Ecto neural progenitor cell (in vitro differentiated cells): ENCODE results near the gene ERCC6L.
"Not testable (repeated sequence)": the region's sequence is repeated elsewhere in the genome, so short reads cannot be mapped to it uniquely, and the experiment has no call there.

Source experiments
- DNase-seq: peaks from one replicate; pipeline ENCODE4 v3.0.0-alpha.2; 2018; ENCODE audit warnings: low spot score

The ERCC6L gene

DNA sequence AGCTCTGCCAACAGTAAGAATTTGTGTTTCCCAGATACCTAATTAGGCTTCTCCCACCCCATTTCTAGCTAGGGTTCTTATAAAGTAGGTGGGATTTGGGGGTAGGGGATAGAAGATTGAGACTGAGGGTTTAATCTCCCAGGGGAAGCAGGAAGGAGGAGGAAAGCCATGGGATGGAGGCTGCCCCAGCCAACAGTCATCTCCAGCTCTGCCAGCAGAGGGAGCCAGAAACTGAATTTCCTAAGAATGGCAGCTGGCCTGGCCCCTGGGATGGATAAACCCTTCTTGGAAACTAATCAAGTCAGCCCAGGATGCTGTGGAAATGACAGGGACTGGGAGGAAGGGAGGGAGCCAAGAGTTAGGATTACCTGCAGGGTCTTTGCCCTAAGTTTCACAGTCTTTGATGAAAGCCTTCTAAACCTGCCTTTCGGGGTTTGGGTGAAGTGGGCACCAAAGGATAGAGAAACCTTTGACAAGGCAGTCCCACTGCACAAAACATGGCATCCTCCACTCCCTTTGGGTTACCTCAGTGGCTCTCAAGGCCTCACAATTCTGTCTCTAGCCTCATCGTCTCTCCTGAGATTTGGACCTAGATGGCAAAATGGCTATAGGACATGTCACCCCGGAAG, 6.7 kb upstream of the ERCC6L start:
- peak; percentile 67 for DNase-seq

DNA sequence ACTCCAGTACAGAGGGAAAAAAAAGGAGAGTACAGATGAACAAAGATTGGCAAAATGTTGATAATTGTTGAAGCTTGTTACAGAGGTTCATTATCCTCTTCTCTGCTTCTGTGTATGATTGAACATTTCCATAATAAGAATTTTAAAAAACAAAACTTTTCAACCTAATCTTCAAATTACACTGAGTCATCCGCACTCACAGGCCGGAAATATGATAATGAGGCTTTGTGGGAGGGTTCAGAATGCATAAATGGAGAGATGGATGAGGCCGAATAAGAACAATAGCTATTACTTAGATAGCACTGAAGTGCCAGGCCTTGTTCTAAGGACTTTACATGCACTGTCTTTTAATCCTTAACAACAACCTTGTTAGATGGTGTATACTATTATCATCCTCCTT, 4.6 kb upstream of the ERCC6L start:
- DNase-seq: no peak

DNA sequence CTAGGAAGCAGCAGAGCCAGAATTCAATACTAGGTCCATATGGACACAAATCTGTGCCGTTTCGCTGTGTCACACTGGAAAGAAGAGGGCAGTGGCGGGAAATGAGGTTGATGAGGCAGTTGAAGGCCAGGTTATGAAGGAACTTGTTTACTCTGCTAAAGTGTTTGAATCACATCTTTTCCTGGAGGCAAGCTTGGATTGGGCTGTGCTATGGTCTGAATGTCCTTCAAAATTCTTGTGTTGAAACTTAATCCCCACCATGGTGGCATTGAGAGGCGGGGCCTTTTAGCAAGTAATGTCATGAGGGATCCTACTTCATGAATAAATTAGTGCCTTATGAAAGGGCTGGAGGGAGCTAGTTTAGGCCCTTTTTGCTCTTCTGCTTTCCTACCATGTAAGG, 2.1 kb upstream of the ERCC6L start:
- no peak for DNase-seq

DNA sequence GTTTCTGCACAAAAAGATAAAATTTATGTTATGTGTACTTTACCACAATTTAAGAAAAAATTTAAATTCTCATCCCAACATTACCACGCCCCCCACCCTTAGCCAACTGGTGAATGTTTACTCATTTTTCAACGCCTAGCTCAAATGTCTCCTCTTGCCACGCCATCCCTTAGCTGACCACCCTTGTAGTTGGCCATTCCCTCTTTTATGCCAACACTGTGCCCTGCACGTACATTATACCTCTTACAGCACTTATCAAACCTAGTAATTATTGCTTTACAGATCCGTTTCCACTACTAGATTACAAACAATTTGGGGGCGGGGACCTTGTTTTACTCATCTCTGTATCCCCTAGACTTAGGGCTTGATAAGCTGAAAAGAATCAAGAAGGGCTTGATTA, 644 bp downstream of the ERCC6L start:
- no peak for DNase-seq

DNA sequence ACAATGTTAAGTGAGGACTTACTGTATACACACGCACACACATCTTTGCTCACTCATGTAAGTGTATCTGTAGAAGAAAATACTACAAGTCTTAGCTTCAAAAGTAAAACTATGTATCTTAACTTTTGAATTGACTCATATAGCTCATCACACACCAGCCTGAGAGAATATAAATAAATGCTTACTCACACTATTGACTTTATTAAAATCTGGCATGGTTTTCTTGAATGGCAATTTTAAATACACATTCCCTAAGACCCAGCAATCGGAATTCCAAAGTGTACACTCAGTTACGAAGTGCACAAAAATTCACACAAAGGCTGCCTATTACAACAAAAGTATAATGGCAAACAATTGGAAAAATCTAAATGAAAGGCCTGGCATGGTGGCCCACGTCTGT, 2.0 kb downstream of the ERCC6L start:
- no peak for DNase-seq

DNA sequence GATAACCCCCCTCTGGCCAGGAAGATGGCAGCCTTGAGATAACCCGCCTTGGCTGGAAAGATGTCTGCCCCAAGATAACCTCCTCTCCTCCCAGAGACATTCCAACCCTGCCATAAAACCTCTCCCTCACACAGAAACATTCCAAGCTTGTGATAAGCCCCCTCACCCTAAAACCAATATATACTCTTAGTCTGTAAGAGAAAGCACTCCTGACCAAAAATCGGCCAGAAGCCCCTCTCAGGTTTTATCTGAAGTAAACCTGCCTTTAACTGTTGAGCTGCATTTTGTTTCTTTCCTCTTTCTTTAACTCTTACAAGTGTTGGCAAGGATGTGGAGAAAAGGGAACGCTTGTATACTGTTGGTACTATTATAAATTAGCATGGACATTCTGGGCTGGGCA, 8.5 kb downstream of the ERCC6L start:
- no peak for DNase-seq

DNA sequence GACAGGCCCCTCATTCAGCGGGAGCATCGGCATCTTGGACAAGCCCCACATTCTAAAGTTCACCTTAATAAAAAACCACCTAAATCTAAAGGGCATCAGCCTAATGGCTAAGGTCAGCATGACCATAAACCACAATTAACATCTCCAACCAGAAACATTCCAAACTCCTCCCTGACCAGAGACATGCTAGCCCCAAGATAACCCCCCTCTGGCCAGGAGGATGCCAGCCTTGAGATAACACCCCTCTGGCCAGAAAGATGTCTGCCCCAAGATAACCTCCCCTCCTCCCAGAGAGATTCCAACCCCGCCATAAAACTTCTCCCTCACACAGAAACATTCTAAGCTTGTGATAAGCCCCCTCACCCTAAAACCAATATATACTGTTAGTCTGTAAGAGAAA, 18.5 kb downstream of the ERCC6L start:
- not testable (repeated sequence) for DNase-seq

DNA sequence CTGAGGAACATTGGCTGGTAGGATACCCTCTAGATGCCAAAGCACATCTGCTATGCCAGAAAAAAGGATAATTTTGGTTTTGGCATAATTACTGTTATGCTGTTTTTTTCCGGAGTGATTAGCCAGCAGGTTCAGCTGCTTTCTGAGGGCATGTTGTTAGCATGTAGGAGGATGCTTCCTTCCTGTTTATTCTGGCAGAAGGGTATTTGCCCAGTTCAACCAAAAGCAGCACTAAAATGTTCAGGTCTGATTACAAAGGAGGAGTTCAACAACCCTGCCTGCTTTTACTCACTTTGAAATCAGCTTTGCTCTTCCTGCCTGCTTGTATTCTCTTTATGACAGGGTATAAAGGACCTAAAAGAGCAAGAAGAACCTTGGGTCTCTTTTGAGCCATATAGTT, 21.9 kb downstream of the ERCC6L start:
- no peak for DNase-seq

DNA sequence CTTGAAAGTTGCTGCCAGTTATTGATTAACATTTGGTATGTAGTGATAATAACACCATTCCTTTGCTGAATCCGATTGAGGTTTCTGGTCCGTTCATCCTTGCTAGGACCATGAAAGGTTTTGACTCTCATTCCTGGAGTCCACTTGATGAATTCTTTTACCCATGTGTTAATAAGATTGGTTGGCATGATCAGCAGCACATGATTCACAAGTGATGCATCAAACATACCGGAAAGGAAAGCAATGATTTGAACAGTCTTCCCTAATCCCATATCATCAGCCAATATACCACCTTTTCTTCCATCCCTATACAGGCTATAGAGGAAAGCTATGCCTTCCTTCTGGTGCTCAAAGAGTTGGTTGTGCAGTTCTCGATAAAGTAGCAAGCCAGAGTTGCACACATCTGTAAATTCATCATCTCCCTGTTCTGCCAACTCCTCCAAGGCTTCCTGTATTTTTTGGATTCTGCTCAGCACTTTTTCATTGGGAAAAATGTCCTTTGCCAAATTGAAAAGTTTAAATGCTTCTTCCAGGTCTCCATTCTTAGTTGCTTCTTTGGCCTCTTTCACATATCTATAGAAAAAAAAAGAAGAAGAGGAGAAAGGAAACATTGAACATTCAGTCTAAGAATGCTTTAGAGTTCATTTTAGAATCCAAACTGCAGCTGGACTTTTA, 30.6 kb downstream of the ERCC6L start:
- no peak for DNase-seq

DNA sequence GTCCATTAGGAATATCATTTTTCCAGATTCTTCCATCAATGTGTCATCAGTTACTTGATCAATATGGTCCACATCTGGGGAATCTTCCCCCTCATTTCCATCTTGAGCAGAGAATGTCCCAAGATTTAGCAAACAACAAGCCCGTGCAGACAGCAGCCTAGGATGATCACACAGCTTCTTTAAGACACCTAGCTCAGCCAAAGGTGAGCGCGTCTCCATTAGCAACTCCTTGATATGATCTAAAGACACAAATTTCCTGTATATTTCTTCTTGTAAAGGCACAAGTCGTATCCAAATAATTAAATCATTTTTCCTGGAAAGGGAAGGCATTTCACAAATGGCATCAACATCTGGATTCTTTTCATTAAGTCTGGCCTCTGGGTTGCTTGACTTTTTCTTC, 31.5 kb downstream of the ERCC6L start:
- DNase-seq: no peak

DNA sequence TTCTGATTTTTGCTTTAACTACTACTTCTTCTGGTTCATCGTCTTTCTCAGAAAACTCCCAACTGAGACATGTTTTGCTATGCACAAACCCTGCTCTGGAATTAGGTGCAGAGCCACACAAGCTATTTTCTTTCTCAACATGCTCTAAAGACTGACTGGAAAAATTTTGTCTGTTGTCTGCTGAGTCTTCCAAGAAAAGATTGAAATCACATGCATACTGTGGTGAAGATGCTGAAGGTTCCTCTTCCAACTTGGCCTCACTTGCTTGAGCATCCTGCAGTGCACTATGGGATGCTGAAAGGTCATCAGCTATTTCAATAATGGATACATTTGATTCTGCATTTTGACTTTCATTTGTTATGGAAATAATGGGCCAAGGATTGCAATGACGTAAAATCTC, 33.1 kb downstream of the ERCC6L start:
- DNase-seq: no peak

DNA sequence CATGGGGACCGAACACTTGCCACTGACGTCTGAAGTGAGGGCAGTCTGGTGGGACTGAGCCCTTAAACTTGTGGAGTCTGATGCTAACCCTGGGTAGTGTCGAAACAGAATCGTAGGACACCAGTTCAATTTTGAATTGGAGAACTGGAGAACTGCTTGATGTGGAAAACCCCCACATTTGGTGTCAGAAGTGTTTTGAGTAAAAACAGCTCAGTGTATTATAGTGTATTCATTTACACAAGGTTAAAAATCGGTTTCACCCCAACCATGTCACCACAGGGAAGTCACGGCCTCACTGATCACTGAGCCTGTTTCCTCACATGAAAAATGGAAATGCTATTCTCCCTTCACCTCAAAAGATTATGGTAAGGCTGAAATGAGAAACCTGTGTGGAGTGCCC, 35.4 kb downstream of the ERCC6L start:
- no peak for DNase-seq

DNA sequence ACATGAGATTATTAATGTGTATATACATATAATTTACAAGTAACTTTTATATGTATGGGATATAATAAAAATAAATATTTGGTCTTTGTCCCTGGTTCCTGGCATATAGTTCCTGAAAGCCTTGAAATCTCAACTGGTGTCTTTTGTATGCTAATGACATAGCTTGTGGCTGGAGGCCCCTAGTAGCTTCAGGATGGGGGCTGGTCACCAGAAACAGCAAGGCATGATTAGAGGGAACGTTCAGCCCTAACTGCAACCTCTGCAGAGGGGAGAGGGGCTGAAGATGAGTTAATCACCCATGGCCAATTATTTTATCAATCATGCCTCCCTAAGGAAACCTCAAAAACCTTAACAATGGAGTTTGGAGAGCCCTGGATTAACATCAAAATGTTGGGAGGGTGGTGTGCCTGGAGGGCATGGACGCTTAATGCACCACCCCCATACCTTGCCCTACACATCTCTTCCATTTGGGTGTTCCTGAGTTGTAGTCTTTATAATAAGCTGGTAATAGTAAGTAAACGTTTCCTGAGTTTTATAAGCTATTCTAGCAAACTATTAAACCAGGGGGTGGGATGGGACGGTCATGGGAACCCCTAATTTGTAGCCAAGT, 35.9 kb downstream of the ERCC6L start:
- no peak for DNase-seq

DNA sequence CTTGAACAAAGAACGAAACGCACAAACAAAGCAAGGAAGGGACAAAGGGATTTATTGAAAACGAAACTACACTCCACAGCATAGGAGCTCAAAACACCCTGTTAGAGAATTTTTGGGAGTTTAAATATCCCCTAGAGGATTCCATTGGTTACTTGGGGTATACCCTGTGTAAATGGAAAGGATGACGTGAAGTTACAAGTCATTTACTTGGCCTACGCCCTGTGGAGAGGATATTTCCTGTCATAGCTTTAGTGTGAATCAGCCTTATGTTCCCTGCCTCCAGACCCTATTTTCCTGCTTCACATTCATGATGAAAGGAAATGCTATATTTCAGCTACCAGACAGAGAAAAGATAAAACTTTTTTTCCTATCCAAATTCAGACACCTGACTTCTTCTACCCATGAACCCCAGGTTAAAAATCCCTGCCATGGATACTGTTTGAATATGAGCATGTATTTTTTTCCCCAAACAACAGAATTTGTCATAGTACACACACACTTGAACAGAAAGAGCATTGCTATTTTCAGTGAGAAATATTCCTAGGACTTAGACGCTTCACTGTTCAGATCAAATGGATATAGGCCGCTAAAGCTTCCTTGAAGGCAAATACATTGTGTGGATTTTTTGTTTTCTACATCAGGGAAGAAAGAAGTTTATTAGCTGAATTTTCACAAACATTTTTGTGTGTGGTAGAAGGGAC, 36.8 kb downstream of the ERCC6L start:
- DNase-seq: no peak

DNA sequence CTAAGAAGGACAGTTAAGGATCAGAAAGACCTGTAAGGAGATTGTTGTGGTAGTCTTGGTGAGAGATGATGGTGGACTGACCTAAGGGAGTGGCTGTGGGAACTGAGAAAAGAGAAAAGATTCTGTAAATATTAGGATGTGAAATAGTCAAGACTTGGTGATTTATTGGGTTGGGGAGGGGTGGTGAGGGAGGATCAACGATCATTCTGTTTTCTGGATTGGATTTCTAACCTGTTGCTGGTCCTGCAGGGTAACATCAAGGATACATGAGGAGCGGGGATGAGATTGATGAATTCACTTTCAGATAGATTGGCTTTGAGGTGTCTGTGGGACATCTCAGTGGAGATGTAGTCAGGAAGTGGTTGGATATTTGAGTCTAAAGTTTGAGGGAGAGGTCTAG, 55.9 kb downstream of the ERCC6L start:
- DNase-seq: no peak

DNA sequence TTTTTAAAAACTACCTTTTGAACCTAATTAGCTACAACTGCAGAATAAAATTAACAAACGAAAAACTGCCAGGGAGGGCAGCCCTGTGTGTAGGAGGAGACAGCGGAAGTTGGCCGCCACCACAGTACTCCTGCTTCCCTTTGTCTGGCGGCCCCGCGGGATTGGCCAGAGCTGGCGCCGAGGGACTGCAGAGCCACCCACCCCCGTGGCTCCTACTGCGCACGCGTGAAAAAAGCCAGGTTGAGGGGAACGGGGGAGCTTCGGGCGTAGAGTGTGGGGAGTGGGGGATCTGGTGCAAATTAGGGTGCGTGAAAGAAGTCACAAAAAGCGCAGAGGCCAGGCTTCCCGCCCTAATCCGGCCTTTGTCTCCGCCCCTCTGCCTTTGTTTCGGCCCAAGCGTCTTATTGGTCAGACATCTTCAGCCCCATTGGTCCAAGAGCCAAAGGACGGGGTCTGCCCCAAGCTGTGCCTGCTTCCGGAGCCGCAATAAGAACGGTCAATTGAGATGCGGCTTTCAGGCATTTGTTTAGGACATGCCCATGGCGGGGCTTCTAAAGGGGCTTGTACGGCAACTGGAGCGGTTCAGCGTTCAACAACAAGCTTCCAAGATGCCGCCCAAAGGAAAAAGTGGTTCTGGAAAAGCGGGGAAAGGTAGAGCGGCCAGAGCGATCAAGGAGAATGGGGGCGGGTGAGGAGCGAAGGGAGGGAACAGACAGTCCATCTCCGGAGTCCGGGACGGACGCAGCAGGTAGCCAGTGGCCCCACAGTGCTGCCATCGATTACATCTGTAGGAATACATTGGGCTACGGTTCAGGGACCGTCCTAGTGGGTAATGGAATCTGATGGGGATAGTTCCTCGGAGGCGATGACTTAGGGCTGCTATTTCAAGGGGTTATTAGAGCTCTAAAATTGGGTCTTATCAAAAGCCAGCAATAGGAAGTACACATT, 57.4 kb downstream of the ERCC6L start, which contains the start of gene PIN4:
PIN4 (plus strand) TSS at position 580 of the 948 bp plus-strand sequence; CDS start at position 609, 29 bp downstream.
- peak; percentile 90 for DNase-seq

DNA sequence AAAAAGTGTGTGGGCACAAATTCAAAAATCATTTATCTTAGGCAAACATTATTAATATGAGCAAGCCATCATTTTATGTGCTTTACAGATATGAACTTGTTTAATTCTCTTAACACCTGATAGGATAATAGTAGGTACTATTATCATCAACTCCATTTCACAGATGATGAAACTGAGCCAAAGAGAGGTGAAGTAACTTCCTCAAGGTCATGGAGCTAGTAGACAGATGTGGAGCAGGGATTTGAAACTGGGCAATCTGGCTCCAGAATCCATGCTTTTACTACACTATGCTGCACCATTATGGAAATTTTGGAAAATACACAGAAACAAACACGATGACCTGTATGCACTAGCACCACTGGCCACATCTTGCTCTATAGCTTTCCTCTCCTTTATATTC, 58.3 kb downstream of the ERCC6L start:
- DNase-seq: no peak

DNA sequence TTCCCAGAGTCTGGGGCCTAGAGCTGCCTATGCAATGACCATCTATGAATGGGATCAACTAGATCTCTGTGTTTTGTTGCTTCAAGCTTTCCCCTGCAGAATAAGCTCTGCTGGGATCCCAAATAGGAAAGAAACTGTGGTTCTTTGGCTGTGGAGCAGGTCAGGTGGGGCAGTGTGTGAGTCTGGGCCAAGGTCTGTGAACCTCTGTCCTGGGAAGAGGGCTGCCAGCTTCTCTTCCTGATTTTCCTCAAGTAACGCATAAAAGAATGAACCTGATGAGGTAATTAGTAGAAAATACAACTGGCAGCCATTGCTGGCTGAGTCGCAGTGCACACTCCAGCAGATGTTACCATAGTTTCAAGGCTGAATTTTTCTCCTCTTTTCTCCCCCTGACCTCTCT, 61.8 kb downstream of the ERCC6L start:
- DNase-seq: no peak

DNA sequence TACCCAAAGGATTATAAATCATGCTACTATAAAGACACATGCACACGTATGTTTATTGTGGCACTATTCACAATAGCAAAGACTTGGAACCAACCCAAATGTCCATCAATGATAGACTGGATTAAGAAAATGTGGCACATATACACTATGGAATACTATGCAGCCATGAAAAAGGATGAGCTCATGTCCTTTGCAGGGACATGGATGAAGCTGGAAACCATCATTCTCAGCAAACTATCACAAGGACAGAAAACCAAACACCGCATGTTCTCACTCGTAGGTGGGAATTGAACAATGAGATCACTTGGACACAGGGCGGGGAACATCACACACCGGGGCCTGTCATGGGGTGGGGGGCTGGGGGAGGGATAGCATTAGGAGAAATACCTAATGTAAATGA, 62.5 kb downstream of the ERCC6L start:
- DNase-seq: not testable (repeated sequence)

DNA sequence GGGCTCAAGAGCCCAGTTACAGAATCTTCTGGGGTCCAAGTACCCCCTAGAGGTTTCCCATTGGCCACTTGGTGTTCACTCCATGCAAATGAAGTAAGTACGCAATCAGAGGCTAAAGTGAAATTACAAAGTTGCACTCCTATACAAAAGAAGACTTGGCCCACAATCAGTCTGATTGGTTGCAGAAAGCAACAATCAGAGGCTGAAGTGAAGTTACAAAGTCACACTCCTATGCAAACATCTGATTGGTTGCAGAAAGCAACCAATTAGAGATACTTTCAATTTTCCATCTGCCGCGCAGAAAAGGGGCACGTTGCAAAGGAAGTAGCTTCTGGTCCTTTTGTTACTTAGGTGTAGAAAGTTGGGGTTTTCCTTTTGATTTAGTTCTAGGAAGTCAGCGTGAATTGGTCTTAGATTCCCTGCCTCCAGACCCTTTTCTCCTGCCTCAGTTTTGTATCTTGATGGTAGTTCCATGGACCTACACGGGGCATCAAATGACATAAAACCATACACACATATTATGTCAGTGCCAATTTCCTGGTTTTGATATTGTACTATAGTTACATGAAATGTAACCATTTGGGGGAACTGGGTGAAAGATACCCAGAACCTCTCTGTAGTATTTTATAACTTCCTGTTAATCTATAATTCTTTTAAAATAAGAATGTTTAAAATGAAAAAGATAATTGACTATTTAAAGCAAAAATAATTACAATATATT, 69.7 kb downstream of the ERCC6L start:
- no peak for DNase-seq

DNA sequence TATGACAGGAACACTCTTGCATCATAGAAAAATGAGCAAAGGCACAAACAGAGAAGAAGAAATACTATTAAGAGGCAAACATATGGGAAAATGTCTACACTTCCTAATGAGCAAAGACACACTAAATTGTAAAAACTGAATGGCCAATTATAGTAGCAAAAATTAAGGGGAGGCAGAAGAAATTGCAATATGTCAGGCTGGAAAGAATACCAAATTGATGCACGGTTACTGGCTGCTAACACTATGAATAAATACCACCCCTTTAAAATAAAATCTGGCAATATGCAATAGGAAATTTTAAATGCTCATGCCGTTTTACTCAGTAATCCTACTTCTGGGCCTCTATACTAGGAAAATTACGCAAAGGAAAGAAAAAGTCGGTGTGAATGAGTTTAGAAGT, 73.3 kb downstream of the ERCC6L start:
- DNase-seq: no peak
